RKO (cell line): Measurements from ENCODE around the gene ART5.
A peak's percentile ranks its signal among the peaks of the same experiment; 100 is the strongest.

Source experiments
- DNase-seq: peaks from one replicate; pipeline ENCODE4 v3.0.0-alpha.2; 2016; ENCODE audit warnings: low spot score

The ART5 gene

GRCh38 chr11:3641701-3642070 is at the start of gene ART5:
Gene ART5 (minus strand): TSS chr11:3641992. CDS start chr11:3641862, 130 bp downstream.
- DNase-seq = no peak

GRCh38 chr11:3686751-3687150 is 45.0 kb upstream of the ART5 start:
- no peak for DNase-seq

- no peak for DNase-seq
Observed at GRCh38 chr11:3685923-3686322, 44.1 kb upstream of the ART5 start.

GRCh38 chr11:3684819-3685172 is 43.0 kb upstream of the ART5 start:
- DNase-seq = no peak

GRCh38 chr11:3684129-3684818 is 42.5 kb upstream of the ART5 start:
- no peak for DNase-seq

- DNase-seq = no peak
Observed at GRCh38 chr11:3683039-3683438, 41.2 kb upstream of the ART5 start.

- no peak for DNase-seq
Observed at GRCh38 chr11:3679077-3679476, 37.3 kb upstream of the ART5 start.

GRCh38 chr11:3675971-3676370 is 34.2 kb upstream of the ART5 start:
- no peak for DNase-seq

- DNase-seq = peak; percentile 67
Observed at GRCh38 chr11:3674189-3674588, 32.4 kb upstream of the ART5 start.

- DNase-seq = no peak
Observed at GRCh38 chr11:3671334-3672254, 29.8 kb upstream of the ART5 start, which contains the start of gene CHRNA10. Gene CHRNA10 (minus strand): TSS chr11:3671384. CDS start chr11:3671312, 72 bp downstream.

GRCh38 chr11:3669742-3670183 is 28.0 kb upstream of the ART5 start:
- DNase-seq = no peak

- DNase-seq = no peak
Observed at GRCh38 chr11:3669128-3669527, 27.3 kb upstream of the ART5 start.

GRCh38 chr11:3667149-3668035 is 25.6 kb upstream of the ART5 start:
- no peak for DNase-seq

- DNase-seq = no peak
Observed at GRCh38 chr11:3666023-3666530, 24.3 kb upstream of the ART5 start.

GRCh38 chr11:3665336-3666022 is 23.7 kb upstream of the ART5 start:
- no peak for DNase-seq

- no peak for DNase-seq
Observed at GRCh38 chr11:3664032-3664630, 22.3 kb upstream of the ART5 start.

GRCh38 chr11:3662856-3663255 is 21.1 kb upstream of the ART5 start:
- no peak for DNase-seq

- no peak for DNase-seq
Observed at GRCh38 chr11:3660960-3661359, 19.2 kb upstream of the ART5 start.

GRCh38 chr11:3659595-3660515 is 18.1 kb upstream of the ART5 start:
- no peak for DNase-seq

- no peak for DNase-seq
Observed at GRCh38 chr11:3658252-3658651, 16.5 kb upstream of the ART5 start.
